Heart left ventricle (tissue), 13 donors: ENCODE measurements around the gene UBE2H.

Experiments used
- POLR2A ChIP-seq, 2 donors: fragments of 450-650 bp; IDR thresholded peaks; one replicate each; pipeline ENCODE4 v1.6.1; 2017; ENCODE audit warnings: antibody characterized with exemption in 2 of 2, mild to moderate bottlenecking in 2 of 2, moderate library complexity in 2 of 2
- TF ChIP-seq, protein P1 (sequence below), 12 donors: fragments of 200-600 bp; sonication (generic) in 4 of 12; IDR thresholded peaks; one replicate each; pipeline versions ENCODE4 v1.5.0 to v1.8.0; 2018 to 2022; ENCODE audit warnings: antibody characterized with exemption in 12 of 12, mild to moderate bottlenecking in 5 of 12
- donor health status: ischemic (EF 13 %, LVEDD 7.1; RV severe dilation, severe dysfunction).
- donor health status: DM: no; HTN: yes; CAD: no.
- donor health status: DM: no; HTN: no; CAD: no.
- donor health status: ischemic (EF 25% LVEDD 6.9; RV normal size, moderate dysfunction).
- donor health status: ischemic (EF 25% LVEDD 5.7; RV mildly dilated, moderate dysfunction).
- donor health status: ischemic (EF 35%, LVEDD 5.7; RV mildly dilated, moderate dysfunction).
- donor health status: nonischemic (EF 11% LVEDD 7.7; RV severe dilation, severe dysfunction).
- donor health status: DM: yes; HTN: yes; CAD: no.
- donor health status: PGD.
- donor health status: ischemic (EF 29% LVEDD 5.4; RV normal size, mild dysfunction).
- donor health status: nonischemic (EF 23%, LVEDD 6.1; RV moderate dilation, normal function).

DNA sequence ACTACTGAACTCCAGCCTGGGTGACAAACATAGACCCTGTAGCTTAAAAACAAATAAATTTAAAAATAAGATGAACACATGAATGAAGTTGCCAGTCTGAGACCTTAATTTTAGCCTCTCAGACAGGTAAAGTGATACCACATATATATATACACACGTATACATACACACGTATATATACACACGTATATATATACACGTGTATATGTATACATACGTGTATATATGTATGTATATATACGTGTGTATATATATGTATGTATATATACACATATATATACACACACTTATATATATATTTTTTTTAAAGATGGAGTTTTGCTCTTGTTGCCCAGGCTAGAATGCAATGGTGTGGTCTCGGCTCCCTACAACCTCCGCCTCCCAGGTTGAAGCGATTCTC is 62.7 kb downstream of the UBE2H start:
- no peak for TF ChIP-seq POLR2A (IDR thresholded peaks at IDR 0.05)
- TF ChIP-seq, protein P1, sequence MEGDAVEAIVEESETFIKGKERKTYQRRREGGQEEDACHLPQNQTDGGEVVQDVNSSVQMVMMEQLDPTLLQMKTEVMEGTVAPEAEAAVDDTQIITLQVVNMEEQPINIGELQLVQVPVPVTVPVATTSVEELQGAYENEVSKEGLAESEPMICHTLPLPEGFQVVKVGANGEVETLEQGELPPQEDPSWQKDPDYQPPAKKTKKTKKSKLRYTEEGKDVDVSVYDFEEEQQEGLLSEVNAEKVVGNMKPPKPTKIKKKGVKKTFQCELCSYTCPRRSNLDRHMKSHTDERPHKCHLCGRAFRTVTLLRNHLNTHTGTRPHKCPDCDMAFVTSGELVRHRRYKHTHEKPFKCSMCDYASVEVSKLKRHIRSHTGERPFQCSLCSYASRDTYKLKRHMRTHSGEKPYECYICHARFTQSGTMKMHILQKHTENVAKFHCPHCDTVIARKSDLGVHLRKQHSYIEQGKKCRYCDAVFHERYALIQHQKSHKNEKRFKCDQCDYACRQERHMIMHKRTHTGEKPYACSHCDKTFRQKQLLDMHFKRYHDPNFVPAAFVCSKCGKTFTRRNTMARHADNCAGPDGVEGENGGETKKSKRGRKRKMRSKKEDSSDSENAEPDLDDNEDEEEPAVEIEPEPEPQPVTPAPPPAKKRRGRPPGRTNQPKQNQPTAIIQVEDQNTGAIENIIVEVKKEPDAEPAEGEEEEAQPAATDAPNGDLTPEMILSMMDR (IDR thresholded peaks at IDR 0.05) = no peak
